ENCODE data around the gene UNC5B.

UNC5B gene

DNA sequence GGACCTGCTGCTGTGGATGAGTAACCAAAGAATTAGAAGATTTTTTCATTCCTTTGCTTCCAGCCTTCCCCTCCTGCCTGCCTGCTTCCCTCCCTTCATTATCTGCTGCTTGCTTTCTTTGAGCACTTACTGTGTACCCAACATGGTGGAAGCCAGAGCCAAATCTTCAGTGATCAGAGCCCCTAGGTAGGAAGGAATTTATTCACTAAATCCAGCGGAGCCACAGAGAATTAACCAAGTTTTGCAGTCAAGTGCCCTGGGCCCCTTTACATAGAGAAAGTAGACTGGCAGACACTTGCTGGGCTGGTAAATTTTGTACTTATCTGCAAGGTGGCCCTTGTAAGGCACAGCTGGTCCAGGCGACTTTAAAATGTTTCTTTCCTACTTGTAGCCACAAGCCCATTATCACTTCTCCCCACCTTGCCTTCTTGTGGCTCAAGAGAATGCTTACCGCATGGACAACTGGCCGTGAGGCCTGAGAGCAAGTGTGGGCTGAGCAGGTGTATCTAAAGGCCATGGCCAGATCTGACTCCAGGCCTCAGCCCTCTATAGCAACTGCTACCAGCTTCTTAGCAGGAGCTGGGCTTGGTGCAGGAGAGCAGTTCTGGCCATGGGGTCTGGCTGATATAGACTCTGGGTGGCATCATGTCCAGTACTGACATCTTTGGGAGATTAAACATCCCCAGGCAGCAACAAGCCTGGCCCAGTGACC is 11.1 kb downstream of the UNC5B start:
- DNase-seq: no peak

- no peak for DNase-seq
These were observed 13.1 kb downstream of the UNC5B start for GRCh38 chr10:71225291-71226058.

DNA sequence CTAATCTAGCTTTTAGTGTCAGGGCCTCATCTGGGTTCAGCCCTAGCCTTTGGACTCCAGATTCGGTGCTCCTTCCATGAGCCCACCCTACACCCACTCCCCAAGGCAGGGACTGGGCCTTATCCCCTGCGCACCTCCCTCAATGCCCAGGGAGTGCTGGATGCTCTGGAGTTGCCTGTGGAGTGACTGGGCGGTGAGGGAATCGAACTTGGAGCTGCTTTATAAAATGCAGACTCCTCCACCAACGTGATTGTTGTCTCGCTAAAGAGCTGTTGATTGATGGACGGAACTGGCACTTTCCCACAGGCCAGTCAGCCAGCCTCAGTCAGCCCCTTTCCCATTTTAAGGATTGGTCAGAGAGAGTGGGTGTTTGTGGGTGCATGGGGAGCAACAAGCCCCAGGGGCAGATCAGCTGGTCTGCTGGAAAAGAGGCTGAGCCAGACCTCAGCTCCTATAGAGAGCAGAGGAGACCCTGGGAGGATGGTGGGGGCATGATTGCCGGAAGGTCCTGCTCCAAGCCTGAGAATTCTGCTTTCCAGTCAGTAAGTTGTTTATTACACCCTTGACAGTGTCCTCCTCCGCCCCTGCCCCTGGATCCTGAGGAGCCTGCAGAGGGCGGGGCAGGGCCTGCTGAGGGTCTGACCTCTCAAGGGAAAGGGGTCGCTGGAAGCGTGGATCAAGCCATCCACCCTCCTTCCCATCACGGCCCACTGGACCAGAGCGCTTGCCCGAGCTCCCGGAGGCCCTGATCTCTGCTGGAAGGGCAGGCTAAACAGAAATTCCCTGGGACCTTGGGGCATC is 16.7 kb downstream of the UNC5B start:
- DNase-seq: no peak

DNA sequence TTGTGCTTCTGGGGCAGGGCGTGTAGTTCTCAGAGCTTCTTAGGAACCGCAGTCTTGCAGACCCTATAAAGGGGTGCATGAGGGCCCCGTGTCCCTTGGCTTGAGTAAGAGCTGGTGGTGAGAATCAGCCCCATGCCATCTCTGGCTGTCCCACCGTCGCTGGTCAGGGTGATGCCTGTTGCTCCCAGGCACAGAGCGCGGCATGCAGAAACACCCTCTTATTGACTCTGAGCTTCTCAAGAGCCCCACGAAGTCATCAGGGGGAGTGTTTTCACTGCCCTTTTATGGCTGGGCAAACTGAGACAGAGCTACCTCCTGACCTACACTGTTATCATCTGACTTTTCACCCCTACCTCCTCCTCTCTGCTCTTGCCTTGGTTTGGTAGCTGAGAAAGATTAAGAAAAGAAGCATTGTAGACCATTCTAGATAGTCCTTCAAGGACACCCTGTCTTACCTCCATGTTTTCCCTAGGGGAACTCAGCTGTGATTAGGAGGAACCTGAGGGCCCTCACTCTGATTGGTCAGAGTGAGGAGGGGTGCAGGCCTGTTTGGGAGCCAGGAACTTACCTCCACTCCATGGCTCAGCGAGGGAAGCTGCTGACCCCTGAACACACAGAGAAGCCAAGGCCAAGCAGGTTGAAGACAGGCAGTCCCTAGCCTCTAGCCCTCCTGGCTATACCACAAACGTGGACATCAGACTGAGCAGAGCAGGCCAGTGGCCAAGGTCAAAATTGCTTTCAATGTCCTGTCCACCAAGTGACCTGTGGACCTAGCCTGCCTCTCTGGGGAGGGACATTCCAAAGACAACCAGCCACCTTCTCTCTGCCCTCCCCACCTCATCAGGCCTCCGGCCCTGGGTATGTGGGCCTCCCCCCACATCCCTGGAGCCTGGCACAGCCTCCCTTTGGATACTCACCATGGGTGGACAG is 17.6 kb downstream of the UNC5B start:
- no peak for DNase-seq

DNA sequence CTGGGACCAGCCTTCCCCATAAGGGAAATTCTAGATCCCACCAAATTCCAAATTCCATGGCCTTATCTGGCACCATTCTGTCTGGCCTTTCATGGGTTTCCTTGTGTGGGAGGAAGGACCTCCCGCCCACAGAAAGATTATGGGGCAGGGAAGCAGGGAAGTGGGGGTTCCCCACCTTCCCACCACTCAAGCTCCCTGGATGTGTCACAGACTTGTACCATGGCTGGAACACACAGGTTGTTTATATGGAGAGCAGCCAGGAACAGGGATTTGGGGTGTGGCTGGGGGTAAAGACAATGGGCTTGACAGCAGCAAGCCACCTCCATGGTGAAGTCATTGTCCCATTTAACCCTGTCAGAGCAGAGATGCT is 18.3 kb downstream of the UNC5B start:
- DNase-seq: no peak

- DNase-seq: no peak
These were observed 18.8 kb downstream of the UNC5B start for GRCh38 chr10:71231206-71231605.

DNA sequence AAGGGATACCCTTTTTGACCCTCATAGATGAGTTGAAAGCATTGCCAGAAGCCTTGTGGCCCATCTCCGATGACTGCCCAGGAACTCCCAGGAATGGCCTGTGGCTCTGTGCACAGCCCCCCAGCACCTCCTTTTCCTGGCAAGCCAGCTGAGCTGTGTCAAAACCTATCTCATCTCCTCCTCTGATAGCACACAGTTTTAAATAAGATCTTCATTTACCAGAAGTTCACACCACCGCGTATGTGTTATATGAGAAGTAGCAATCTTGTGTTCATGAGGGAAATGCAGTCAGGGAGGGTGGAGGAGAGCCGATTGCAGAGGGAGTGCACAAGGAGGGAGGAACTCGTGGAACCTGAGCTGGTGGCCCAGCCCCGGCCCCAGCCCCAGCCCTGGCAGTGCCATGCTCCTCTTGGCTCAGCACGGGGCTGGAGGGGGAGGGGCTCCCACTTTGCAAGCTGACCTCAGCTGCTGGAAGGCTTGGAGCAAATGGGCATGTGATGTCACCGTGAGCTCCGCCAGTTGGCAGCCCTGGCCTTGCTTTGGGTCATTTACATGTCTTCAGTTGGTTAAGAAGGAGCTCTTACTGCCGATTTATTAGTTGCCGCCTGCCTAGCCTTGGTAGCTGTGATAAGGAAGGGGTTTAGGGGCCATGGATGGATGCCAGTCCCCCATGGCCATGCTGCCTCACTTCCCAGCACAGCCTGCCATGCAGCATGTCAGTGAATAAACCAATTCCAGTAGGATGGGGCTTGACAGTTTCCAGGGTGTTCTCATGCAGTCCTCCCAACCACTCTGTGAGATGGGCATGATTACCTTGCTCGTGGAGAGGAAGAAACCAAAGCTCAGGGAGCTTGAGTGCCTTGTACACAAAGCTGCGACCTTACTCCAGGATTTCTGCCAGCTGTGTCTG is 20.0 kb downstream of the UNC5B start:
- no peak for DNase-seq

GRCh38 chr10:71233482-71233892 is 21.1 kb downstream of the UNC5B start:
- no peak for DNase-seq

- no peak for DNase-seq
These were observed 21.9 kb downstream of the UNC5B start for GRCh38 chr10:71234004-71234894.

GRCh38 chr10:71234970-71235685 is 22.8 kb downstream of the UNC5B start:
- DNase-seq: no peak

GRCh38 chr10:71235808-71236207 is 23.4 kb downstream of the UNC5B start:
- no peak for DNase-seq

DNA sequence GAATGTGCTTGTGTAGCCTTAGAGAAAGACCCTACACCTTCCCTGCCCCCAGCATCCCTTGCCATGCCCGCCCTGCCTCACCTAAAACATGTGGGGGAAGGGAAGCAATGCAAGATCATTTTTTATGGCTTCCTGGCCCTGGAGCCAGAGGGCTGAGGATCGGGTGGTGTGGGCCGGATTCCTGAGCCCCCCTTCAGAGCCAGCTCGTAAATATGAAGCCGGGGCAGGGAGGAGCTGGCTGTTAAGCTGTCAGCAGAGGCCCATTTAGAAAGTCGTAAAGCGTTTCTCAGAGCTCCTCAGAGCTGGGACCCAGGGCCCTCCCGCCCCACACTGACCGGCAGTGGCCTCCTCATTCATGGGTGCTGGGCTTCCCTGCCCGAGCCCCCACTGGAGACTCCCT is 23.9 kb downstream of the UNC5B start:
- no peak for DNase-seq

DNA sequence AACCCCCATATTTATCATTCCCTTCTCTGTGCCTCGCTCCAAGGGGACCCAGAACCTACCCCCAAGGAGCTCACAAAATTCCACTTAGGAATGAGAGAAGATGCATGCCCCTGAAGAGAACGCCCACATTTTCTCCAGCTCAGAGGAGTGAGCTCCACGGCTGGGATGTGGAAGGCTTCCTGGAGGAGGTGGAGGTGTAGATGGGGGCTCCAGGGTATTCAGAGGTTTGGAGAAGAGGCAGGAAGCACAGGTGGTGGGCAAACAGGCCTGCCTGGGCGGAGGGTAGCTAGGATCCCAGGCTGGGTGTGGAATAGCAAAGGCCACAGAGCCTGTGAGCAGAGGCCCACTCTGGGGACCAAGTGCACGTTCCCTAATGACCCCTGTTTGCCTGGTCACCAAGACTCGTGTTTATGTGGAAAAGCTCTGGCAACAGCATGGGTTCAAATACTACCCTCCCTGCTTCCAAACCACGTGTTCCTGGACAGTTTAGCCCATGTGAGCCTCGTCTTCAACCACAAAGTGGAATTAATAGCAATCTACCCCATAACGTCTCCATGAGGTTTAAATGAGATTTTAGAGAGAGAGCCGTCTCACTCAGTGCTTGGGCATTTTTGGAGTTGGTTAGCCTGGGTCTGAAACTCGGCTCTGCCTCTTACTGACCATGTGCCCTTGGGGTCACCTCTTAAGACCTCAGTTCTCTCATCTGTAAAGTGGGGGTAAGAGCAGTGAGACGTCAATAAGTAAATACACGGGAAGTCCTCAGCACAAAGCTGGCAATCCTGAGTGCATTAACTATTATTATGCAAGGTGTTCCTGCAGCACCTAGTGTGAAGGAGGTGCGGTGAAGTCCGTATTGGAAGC is 24.7 kb downstream of the UNC5B start:
- DNase-seq: no peak

DNA sequence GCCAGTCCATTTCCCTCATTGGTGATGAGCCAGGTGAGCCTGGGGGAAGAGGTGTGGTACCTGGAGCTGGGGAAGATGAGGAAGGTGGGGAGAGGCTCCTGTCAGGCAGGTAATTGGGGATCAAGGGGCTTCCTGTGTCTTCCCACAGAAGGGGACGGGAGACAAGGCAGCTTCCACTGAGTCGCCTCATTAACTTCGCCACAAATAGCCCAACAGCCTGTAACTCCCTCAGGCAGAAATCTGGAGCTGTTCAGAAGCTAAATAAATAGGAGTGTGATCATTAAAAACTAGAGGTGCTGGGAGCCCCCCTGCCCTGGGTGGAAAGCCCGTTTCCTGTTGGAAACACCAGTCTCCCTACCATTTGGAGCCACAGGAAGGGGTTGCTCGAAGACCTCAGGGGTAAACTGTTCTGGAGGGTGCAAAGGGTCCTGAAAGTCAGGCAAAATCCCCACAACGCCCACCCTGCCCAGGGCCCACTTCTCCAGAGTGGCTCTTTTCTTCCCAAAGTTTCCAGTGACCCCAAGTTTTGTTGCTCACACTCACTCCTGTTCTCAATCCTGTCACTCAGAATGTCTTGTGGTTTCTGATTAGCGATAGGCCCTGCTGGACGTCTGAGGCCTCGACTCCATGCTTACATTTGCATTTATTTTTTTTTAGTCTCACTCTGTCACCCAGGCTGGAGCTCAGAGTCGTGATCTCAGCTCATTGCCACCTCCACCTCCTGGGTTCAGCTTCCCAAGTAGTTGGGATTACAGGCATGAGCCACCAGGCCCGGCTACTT is 25.7 kb downstream of the UNC5B start:
- no peak for DNase-seq

GRCh38 chr10:71238626-71239025 is 26.3 kb downstream of the UNC5B start:
- no peak for DNase-seq

- DNase-seq: no peak
These were observed 27.0 kb downstream of the UNC5B start for GRCh38 chr10:71239131-71239915.
